ENCODE results near the gene NPTN.

Gene NPTN
- long read RNA-seq, transcript NPTN-202 (8 exons, 2,817 nt) = major isoform, 34 of 46 reads
- long read RNA-seq, partial matches to known transcripts = 2 of 46 reads
- long read RNA-seq, other reads (novel, unspliced or antisense) = 7 of 46 reads

DNA sequence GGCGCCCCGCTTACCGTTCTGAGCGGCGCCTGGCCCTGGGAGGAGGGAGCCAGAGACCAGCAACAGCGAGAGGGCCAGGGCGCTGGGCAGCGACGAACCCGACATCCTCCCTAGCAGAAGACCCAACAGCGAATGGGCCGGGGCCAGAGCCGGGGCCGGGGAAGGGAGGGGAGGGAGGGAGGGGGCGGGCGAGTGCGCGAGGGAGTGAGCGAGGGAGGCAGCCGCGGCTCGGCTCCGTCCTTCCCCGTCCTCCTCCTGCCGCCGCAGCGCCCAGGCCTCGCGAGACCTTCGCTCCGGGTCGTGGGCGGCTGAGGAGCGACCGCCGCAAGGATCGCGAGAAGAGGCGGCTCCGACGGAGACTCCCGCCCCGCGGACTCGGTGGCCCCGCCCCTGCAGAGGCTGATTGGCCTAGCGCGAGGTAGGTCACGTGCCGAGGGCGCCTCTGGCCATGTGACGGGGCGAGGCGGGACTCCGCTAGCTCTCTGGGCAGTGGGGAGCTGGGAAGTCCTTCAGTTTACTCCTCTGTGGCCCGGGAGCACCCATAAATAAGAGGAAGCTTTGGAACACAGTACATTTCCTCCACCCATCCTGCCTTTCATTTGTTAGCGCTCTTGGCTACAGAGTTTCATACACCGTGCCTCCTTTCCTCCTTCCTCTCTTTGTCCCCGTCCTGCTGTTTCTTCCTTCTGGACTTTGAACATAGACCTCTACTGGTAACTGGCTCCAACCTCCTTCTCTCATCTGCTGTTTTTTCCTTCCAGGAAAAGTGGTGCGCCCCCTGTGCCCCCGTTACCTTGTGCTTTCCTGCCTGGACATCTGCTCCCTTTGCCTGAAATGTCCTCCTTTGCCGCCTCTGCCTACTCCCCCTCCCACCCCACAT lies at the start of gene NPTN:
Gene NPTN (minus strand): TSS at position 279 of the 880 bp plus-strand sequence. CDS start 174 bp downstream, at position 105.
- Histone ChIP-seq H3K27ac (replicated peaks) (peak within 1 kb of the TSS; percentile 75), H3K4me3 (replicated peaks; ENCODE audit: insufficient read depth, low read length) (peak within 1 kb of the TSS; percentile 90), H3K27me3 (ENCODE audit: insufficient read depth, poor library complexity, severe bottlenecking) (peaks cover 4% of the 10 kb centered on the region)
- peak; percentile 97 to 98 for DNase-seq (ENCODE audit: low read depth in 1 of 2, low spot score in 1 of 2)
- TF ChIP-seq CTCF (IDR thresholded peaks at IDR 0.05; ENCODE audit: insufficient read depth, low read length) = no peak
- TF ChIP-seq, protein P1, sequence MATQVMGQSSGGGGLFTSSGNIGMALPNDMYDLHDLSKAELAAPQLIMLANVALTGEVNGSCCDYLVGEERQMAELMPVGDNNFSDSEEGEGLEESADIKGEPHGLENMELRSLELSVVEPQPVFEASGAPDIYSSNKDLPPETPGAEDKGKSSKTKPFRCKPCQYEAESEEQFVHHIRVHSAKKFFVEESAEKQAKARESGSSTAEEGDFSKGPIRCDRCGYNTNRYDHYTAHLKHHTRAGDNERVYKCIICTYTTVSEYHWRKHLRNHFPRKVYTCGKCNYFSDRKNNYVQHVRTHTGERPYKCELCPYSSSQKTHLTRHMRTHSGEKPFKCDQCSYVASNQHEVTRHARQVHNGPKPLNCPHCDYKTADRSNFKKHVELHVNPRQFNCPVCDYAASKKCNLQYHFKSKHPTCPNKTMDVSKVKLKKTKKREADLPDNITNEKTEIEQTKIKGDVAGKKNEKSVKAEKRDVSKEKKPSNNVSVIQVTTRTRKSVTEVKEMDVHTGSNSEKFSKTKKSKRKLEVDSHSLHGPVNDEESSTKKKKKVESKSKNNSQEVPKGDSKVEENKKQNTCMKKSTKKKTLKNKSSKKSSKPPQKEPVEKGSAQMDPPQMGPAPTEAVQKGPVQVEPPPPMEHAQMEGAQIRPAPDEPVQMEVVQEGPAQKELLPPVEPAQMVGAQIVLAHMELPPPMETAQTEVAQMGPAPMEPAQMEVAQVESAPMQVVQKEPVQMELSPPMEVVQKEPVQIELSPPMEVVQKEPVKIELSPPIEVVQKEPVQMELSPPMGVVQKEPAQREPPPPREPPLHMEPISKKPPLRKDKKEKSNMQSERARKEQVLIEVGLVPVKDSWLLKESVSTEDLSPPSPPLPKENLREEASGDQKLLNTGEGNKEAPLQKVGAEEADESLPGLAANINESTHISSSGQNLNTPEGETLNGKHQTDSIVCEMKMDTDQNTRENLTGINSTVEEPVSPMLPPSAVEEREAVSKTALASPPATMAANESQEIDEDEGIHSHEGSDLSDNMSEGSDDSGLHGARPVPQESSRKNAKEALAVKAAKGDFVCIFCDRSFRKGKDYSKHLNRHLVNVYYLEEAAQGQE (IDR thresholded peaks at IDR 0.05; ENCODE audit: insufficient replicate concordance, low read depth) = no peak
- peak; percentile 21; the same call in 1 of the 2 replicates for TF ChIP-seq SPI1 (IDR thresholded peaks at IDR 0.05; ENCODE audit: borderline replicate concordance, low read depth)
- no peak for TF ChIP-seq GABPA (IDR thresholded peaks at IDR 0.05; ENCODE audit: low read depth)
- TF ChIP-seq POLR2AphosphoS5 (IDR thresholded peaks at IDR 0.05; ENCODE audit: low read depth) = peak; percentile 85; the same call in 1 of the 2 replicates

DNA sequence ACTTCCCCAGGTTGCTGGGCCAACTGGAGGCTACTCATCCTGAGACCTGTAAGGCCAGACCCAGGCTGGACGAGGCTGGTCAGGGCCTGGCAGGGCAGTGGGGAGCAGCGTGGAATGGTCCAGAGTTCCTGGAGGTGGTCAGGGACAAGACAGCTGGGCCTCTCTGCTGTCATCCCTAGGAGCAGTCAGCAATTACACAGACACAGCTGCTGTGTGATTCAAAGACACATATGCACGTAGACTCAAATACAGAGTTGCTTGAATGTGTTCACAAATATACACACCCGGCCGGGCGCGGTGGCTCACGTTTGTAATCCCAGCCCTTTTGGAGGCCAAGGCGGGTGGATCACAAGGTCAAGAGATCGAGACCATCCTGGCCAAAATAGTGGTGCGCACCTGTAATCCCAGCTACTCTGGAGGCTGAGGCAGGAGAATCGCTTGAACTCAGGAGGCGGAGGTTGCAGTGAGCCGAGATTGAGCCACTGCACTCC lies 49.5 kb upstream of the NPTN start:
- TF ChIP-seq POLR2AphosphoS5 (IDR thresholded peaks at IDR 0.05; ENCODE audit: low read depth) (no peak), GABPA (IDR thresholded peaks at IDR 0.05; ENCODE audit: low read depth) (no peak), SPI1 (IDR thresholded peaks at IDR 0.05; ENCODE audit: borderline replicate concordance, low read depth) (no peak), CTCF (IDR thresholded peaks at IDR 0.05; ENCODE audit: insufficient read depth, low read length) (no peak)
- TF ChIP-seq, protein P1 (IDR thresholded peaks at IDR 0.05; ENCODE audit: insufficient replicate concordance, low read depth) = no peak

GRCh38 chr15:73681856-73682599 lies 48.8 kb upstream of the NPTN start:
- no peak for TF ChIP-seq SPI1 (IDR thresholded peaks at IDR 0.05; ENCODE audit: borderline replicate concordance, low read depth)
- TF ChIP-seq, protein P1 (IDR thresholded peaks at IDR 0.05; ENCODE audit: insufficient replicate concordance, low read depth) = no peak
- no peak for TF ChIP-seq CTCF (IDR thresholded peaks at IDR 0.05; ENCODE audit: insufficient read depth, low read length)
- no peak for TF ChIP-seq GABPA (IDR thresholded peaks at IDR 0.05; ENCODE audit: low read depth)
- TF ChIP-seq POLR2AphosphoS5 (IDR thresholded peaks at IDR 0.05; ENCODE audit: low read depth) = no peak
- Histone ChIP-seq H3K27ac (replicated peaks) (no peak overlapping the region), H3K27me3 (ENCODE audit: insufficient read depth, poor library complexity, severe bottlenecking) (peaks cover 37% of the 10 kb centered on the region), H3K4me3 (replicated peaks; ENCODE audit: insufficient read depth, low read length) (no peak overlapping the region)
- DNase-seq (ENCODE audit: low read depth in 1 of 2, low spot score in 1 of 2) = no peak

More for the DNA sequence above, 49.5 kb upstream of the NPTN start:
- DNase-seq (ENCODE audit: low read depth in 1 of 2, low spot score in 1 of 2) = no peak
- peaks cover 37% of the 10 kb centered on the region for H3K27me3 ChIP-seq (ENCODE audit: insufficient read depth, poor library complexity, severe bottlenecking)
- no peak overlapping the region for H3K27ac ChIP-seq (replicated peaks)
- H3K4me3 ChIP-seq (replicated peaks; ENCODE audit: insufficient read depth, low read length) = no peak overlapping the region
